HEK293 (cell line): ENCODE data around the gene RPL12.

Experiments used
- CTCF ChIA-PET: fragments of 350-600 bp; formaldehyde crosslinking; extraction: SDS; loops from one replicate; lab custom pipeline; 2021; ENCODE audit warnings: antibody characterized with exemption; lab: Yijun Ruan, JAX
- POLR2A ChIA-PET: fragments of 300-600 bp; formaldehyde crosslinking; extraction: SDS; loops from one replicate; lab custom pipeline; 2020; ENCODE audit warnings: antibody characterized with exemption, inconsistent platforms; lab: Yijun Ruan, JAX
- H3K27ac ChIP-seq: fragments of 200-500 bp; sonication (Bioruptor generic); 2 replicates; pipeline ENCODE4 v1.5.1; 2014; ENCODE audit warnings: low read depth, low read length, control low read depth, inconsistent platforms; ENCODE audit errors: extremely low read depth
- H3K36me3 ChIP-seq, 2 experiments: fragments of 200-500 bp in 1 of 2; sonication (Bioruptor generic) in 1 of 2; 1 replicate in 1 of 2; 2 replicates in 1 of 2; pipeline ENCODE4 v1.5.1; 2014 to 2017; ENCODE audit warnings: inconsistent platforms in 2 of 2, low read length in 2 of 2; ENCODE audit not compliant: control insufficient read depth in 2 of 2, insufficient read depth in 1 of 2
- H3K4me1 ChIP-seq: fragments of 200-500 bp; sonication (Bioruptor generic); 2 replicates; pipeline ENCODE4 v1.5.1; 2014; ENCODE audit warnings: mild to moderate bottlenecking, low read length, inconsistent platforms; ENCODE audit not compliant: control insufficient read depth, insufficient read depth
- H3K4me3 ChIP-seq: 2 replicates; pipeline ENCODE4 v1.5.1; 2011; ENCODE audit warnings: low read depth, mild to moderate bottlenecking, control low read depth, low read length, moderate library complexity
- H3K9me3 ChIP-seq: fragments of 200-500 bp; sonication (Bioruptor generic); 2 replicates; pipeline ENCODE4 v1.5.1; 2014; ENCODE audit warnings: low read depth, low read length, inconsistent platforms; ENCODE audit not compliant: control insufficient read depth, insufficient read depth
- BCL6B ChIP-seq: fragments of 450-650 bp; formaldehyde crosslinking; IDR thresholded peaks from 2 replicates; pipeline ENCODE4 v1.5.1; 2017; ENCODE audit warnings: missing biosample characterization, missing genetic modification characterization
- EGR2 ChIP-seq: fragments of 450-650 bp; formaldehyde crosslinking; IDR thresholded peaks from 2 replicates; pipeline ENCODE4 v1.5.1; 2016; ENCODE audit warnings: low read depth, missing biosample characterization, missing genetic modification characterization
- KLF16 ChIP-seq: fragments of 450-650 bp; formaldehyde crosslinking; IDR thresholded peaks from 2 replicates; pipeline ENCODE4 v1.5.1; 2017; ENCODE audit warnings: missing biosample characterization, missing genetic modification characterization
- OSR2 ChIP-seq: fragments of 450-650 bp; formaldehyde crosslinking; IDR thresholded peaks from 2 replicates; pipeline ENCODE4 v1.5.1; 2016; ENCODE audit warnings: missing biosample characterization, missing genetic modification characterization
- PRDM10 ChIP-seq: fragments of 450-650 bp; formaldehyde crosslinking; IDR thresholded peaks from 2 replicates; pipeline ENCODE4 v1.5.1; 2016; ENCODE audit warnings: missing biosample characterization, missing genetic modification characterization
- REST ChIP-seq: fragments of 450-650 bp; formaldehyde crosslinking; IDR thresholded peaks from 2 replicates; pipeline ENCODE4 v1.5.1; 2016; ENCODE audit warnings: missing biosample characterization, missing genetic modification characterization
- ZBTB44 ChIP-seq: fragments of 450-650 bp; IDR thresholded peaks from 2 replicates; pipeline ENCODE4 v1.5.1; 2018; ENCODE audit warnings: missing biosample characterization, mild to moderate bottlenecking, missing genetic modification characterization
- ZFP3 ChIP-seq: fragments of 450-650 bp; formaldehyde crosslinking; IDR thresholded peaks from 2 replicates; pipeline ENCODE4 v1.5.1; 2016; ENCODE audit warnings: low read depth, missing biosample characterization, missing genetic modification characterization
- ZNF114 ChIP-seq: fragments of 450-650 bp; formaldehyde crosslinking; IDR thresholded peaks from 2 replicates; pipeline ENCODE4 v1.5.0; 2017; ENCODE audit warnings: missing biosample characterization, missing genetic modification characterization
- ZNF121 ChIP-seq: fragments of 450-650 bp; formaldehyde crosslinking; IDR thresholded peaks from 2 replicates; pipeline ENCODE4 v1.5.1; 2016; ENCODE audit warnings: missing biosample characterization, missing genetic modification characterization
- ZNF2 ChIP-seq: fragments of 450-650 bp; formaldehyde crosslinking; IDR thresholded peaks from 2 replicates; pipeline ENCODE4 v1.5.1; 2016; ENCODE audit warnings: missing biosample characterization, missing genetic modification characterization
- ZNF211 ChIP-seq: fragments of 450-650 bp; formaldehyde crosslinking; IDR thresholded peaks from 2 replicates; pipeline ENCODE4 v1.5.1; 2016; ENCODE audit warnings: low read depth, missing biosample characterization, missing genetic modification characterization
- ZNF221 ChIP-seq: fragments of 450-650 bp; formaldehyde crosslinking; IDR thresholded peaks from 2 replicates; pipeline ENCODE4 v1.5.1; 2017; ENCODE audit warnings: missing biosample characterization, missing genetic modification characterization, borderline replicate concordance
- ZNF311 ChIP-seq: fragments of 450-650 bp; formaldehyde crosslinking; IDR thresholded peaks from 2 replicates; pipeline ENCODE4 v1.5.1; 2017; ENCODE audit warnings: missing biosample characterization, missing genetic modification characterization, borderline replicate concordance
- ZNF341 ChIP-seq: fragments of 450-650 bp; formaldehyde crosslinking; IDR thresholded peaks from 2 replicates; pipeline ENCODE4; 2016; ENCODE audit warnings: low read depth, missing biosample characterization, missing genetic modification characterization
- ZNF362 ChIP-seq: fragments of 450-650 bp; formaldehyde crosslinking; IDR thresholded peaks from 2 replicates; pipeline ENCODE4 v1.5.1; 2016; ENCODE audit warnings: missing biosample characterization, missing genetic modification characterization
- ZNF394 ChIP-seq: fragments of 450-650 bp; formaldehyde crosslinking; IDR thresholded peaks from 2 replicates; pipeline ENCODE4 v1.5.1; 2016; ENCODE audit warnings: missing biosample characterization, missing genetic modification characterization, mild to moderate bottlenecking, moderate library complexity, borderline replicate concordance
- ZNF521 ChIP-seq: fragments of 450-650 bp; formaldehyde crosslinking; IDR thresholded peaks from 2 replicates; pipeline ENCODE4 v1.5.1; 2017; ENCODE audit warnings: missing biosample characterization, mild to moderate bottlenecking, missing genetic modification characterization
- ZNF560 ChIP-seq: fragments of 450-650 bp; formaldehyde crosslinking; IDR thresholded peaks from 2 replicates; pipeline ENCODE4 v1.5.1; 2017; ENCODE audit warnings: missing biosample characterization, missing genetic modification characterization, borderline replicate concordance
- ZNF629 ChIP-seq: fragments of 450-650 bp; formaldehyde crosslinking; IDR thresholded peaks from 2 replicates; pipeline ENCODE4 v1.5.1; 2017; ENCODE audit warnings: missing biosample characterization, missing genetic modification characterization
- ZNF654 ChIP-seq: fragments of 450-650 bp; formaldehyde crosslinking; IDR thresholded peaks from 2 replicates; pipeline ENCODE4 v1.5.1; 2016; ENCODE audit warnings: low read depth, missing biosample characterization, missing genetic modification characterization

The RPL12 gene

GRCh38 chr9:127415141-127415540, 36.1 kb downstream of the RPL12 start:
- CTCF ChIA-PET = interaction anchor here (1.4 kb wide), 1 partner anchor 16 kb away, joined by 4 read pairs; no protein-coding TSS in a partner anchor
- Histone ChIP-seq H3K9me3 (no peaks in the 10 kb centered on the region), H3K27ac (no peak overlapping the region), H3K4me1 (no peaks in the 10 kb centered on the region), H3K4me3 (no peak overlapping the region)
- TF ChIP-seq OSR2 (tag by site-specific recombination) (peak; percentile 32; the same call in 1 of the 2 replicates), ZFP3 (tag by site-specific recombination) (no peak), ZNF629 (tag by site-specific recombination) (no peak)
- TF ChIP-seq, all 188 proteins: peak for 1
- no peaks in the 10 kb centered on the region; a peak in 1 of 3 replicates for H3K36me3 ChIP-seq
- POLR2A ChIA-PET = interaction anchor here (0.9 to 1.2 kb wide), 3 partner anchors 9 to 36 kb away, joined by 3 to 6 read pairs (median 5); partner anchors contain the start of genes LRSAM1, RPL12, SLC2A8 and ZNF79

GRCh38 chr9:127411122-127411521, 40.1 kb downstream of the RPL12 start:
- no peaks in the 10 kb centered on the region for H3K9me3 ChIP-seq
- H3K27ac ChIP-seq = no peak overlapping the region
- TF ChIP-seq ZNF121 (tag by site-specific recombination) (no peak), ZBTB44 (no peak), BCL6B (tag by site-specific recombination) (no peak), ZNF211 (no peak), ZNF654 (no peak), ZNF341 (tag by site-specific recombination) (no peak), ZNF521 (no peak), ZNF221 (tag by site-specific recombination) (no peak), ZNF311 (tag by site-specific recombination) (no peak), ZNF560 (tag by site-specific recombination) (no peak), KLF16 (tag by site-specific recombination) (no peak), ZNF394 (tag by site-specific recombination) (no peak), ZNF2 (tag by site-specific recombination) (no peak), EGR2 (tag by site-specific recombination) (no peak), ZNF362 (tag by site-specific recombination) (no peak), ZNF114 (tag by site-specific recombination) (no peak), REST (tag by site-specific recombination) (no peak), PRDM10 (tag by site-specific recombination) (no peak)
- no peaks in the 10 kb centered on the region for H3K4me1 ChIP-seq
- ChIA-PET POLR2A (interaction anchor here (0.8 kb wide), 1 partner anchor 12 kb away, joined by 3 read pairs; no protein-coding TSS in a partner anchor), CTCF (no interaction called here)
- H3K4me3 ChIP-seq = no peak overlapping the region
- peaks cover 0 to under 1% of the 10 kb centered on the region in 2 experiments; a peak in 2 of 3 replicates for H3K36me3 ChIP-seq
